OCI-LY3 (cell line): Measurements from ENCODE around the gene SPTAN1.

Experiments
- EZH2phosphoT487 ChIP-seq: fragments of 200-600 bp; shearing (Covaris generic); IDR thresholded peaks from 2 replicates; pipeline ENCODE4 v1.6.1; 2018; ENCODE audit warnings: antibody characterized with exemption, mixed run types, low read depth
- TF ChIP-seq, protein P1 (sequence below): fragments of 200-600, 300-600 bp; sonication (generic); IDR thresholded peaks from 2 replicates; pipeline ENCODE4 v1.5.1; 2014; ENCODE audit warnings: antibody characterized with exemption, low read length, low read depth

- TF ChIP-seq, protein P1, sequence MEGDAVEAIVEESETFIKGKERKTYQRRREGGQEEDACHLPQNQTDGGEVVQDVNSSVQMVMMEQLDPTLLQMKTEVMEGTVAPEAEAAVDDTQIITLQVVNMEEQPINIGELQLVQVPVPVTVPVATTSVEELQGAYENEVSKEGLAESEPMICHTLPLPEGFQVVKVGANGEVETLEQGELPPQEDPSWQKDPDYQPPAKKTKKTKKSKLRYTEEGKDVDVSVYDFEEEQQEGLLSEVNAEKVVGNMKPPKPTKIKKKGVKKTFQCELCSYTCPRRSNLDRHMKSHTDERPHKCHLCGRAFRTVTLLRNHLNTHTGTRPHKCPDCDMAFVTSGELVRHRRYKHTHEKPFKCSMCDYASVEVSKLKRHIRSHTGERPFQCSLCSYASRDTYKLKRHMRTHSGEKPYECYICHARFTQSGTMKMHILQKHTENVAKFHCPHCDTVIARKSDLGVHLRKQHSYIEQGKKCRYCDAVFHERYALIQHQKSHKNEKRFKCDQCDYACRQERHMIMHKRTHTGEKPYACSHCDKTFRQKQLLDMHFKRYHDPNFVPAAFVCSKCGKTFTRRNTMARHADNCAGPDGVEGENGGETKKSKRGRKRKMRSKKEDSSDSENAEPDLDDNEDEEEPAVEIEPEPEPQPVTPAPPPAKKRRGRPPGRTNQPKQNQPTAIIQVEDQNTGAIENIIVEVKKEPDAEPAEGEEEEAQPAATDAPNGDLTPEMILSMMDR = no peak
- TF ChIP-seq EZH2phosphoT487 = no peak
Observed at GRCh38 chr9:128626181-128626580, 73.8 kb downstream of the SPTAN1 start.
